HG03108 (cell line): ENCODE results near the gene SLC26A3.
"Not testable (repeated sequence)": the region's sequence is repeated elsewhere in the genome, so short reads cannot be mapped to it uniquely, and the experiment has no call there.

Experiments
- ATAC-seq: cut with Tn5 transposase; IDR thresholded peaks from one replicate; pipeline ENCODE4 v1.9.1; 2021; ENCODE audit warnings: moderate library complexity; ENCODE audit not compliant: unreplicated experiment

Gene SLC26A3

DNA sequence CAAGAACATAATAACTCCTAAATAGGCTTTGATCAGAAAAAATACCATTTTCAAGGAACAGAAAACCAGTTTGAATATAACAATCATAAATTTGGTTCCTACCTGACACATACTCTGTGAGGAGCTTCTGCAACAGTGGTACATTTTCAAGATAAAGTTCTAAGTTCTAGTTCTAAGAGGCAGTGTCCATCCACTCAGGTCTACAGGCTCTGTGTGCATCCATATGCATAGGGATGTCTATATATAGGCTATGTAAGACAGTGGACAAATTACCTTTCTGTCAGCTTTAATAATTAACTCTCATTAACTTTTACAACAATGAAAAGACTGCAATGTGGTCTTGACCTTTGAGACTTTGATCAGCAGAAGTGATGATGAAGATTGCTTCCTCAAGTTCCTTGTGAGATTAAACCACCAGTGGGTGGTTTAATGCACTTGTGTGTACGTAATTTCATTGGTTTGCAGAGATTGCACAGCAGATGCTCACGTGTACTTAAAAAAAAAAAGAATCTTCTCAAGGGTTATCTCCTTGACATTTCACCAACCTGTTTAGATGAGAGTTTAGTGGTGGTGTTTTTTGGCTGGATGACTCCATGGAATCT, at the start of gene SLC26A3:
SLC26A3 (minus strand) TSS at position 215 of the 602 bp plus-strand sequence. CDS start 8,714 bp downstream, outside the sequence.
- no peak for ATAC-seq

DNA sequence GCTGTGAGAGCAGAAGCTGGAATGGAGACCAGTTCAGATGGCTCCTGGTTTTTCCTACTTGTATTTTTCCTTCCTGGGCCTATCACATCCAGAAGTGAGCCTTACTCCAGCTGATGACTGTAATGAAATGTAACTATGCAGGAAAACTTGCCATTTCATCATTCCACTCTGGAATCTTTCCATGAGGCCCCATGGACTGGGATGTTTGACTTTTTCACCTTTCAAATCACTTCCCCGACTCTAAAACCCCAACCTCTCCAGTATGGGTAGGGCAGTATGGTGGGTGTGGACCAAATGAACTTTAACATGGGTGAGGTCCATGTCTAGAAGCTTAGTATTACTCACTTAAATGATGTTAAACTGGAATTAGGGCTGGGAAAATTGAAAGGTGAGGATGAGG, 47.6 kb upstream of the SLC26A3 start:
- no peak for ATAC-seq

DNA sequence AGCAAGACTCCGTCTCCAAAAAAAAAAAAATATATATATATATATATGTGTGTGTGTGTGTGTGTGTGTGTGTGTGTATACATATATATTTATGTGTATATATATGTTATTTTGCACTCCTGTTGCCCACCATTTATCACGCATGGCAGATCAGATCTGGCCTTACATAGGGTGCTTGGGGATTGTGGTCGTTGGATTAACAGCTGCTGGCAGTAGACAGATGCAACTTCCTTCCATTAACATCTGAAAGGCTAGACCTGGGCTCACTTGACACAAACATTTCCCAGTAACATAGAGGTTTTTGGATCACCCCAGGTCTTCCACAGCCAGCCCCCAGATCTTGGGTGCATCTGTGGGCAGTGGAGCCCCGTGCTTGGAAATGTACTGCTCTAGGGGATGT, 47.2 kb upstream of the SLC26A3 start:
- ATAC-seq, result no peak

DNA sequence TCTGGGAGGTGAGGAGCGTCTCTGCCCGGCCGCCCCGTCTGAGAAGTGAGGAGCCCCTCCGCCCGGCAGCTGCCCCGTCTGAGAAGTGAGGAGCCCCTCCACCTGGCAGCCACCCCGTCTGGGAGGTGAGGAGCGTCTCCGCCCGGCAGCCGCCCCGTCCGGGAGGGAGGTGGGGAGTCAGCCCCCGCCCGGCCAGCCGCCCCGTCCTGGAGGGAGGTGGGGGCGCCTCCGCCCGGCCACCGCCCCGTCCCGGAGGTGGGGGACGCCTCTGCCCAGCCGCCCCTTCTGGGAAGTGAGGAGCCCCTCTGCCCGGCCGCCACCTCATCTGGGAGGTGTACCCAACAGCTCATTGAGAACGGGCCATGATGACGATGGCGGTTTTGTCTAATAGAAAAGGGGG, 45.2 kb upstream of the SLC26A3 start:
- ATAC-seq, result not testable (repeated sequence)

DNA sequence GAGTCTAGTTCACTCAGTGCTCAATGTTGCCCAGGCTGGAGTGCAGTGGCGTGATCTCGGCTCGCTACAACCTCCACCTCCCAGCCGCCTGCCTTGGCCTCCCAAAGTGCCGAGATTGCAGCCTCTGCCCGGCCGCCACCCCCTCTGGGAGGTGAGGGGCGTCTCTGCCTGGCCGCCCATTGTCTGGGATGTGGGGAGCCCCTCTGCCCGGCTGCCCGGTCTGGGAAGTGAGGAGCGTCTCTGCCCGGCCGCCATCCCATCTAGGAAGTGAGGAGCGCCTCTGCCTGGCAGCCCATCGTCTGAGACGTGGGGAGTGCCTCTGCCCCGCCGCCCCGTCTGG, 44.8 kb upstream of the SLC26A3 start:
- not testable (repeated sequence) for ATAC-seq

DNA sequence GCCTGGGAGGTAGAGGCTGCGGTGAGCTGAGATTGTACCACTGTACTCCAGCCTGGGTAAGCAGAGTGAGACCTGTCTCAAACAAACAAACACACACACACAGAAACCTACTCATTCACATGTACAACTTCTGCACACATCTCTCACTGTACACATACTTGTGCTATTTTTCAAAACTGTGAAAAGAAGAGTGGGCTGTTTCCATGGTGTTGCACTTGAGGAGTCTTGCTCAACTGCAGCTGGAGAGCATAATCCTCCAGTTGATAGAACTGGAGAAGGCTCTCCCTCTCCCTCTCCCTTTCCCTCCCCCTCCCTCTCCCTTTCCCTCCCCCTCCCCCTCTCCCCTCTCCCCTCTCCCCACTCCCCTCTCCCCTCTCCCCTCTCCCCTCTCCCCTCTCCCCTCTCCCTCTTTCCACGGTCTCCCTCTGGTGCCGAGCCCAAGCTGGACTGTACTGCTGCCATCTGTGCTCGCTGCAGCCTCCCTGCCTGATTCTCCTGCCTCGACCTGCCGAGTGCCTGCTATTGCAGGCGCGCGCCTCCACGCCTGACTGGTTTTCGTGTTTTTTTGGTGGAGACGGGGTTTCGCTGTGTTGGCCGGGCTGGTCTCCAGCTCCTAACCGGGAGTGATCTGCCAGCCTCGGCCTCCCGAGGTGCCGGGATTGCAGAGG, 44.3 kb upstream of the SLC26A3 start:
- ATAC-seq, result no peak

DNA sequence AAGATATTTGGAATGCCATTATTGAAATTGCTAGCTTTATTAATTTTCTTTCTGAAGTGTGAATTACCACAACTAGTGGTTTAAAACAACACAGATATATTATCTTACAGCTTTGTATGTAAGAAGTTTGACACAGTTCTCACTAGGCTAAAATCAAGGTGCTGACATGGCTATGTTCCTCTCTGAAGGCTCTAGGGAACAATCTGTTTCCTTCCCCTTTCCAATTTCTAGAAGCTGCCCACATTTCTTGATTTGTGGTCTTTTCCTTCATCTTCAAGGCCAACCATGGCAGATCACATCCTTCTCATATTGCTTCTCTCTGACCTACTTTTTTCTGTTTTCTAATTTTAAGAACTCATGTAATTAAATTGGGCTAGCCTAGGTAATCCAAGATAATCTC, 43.3 kb upstream of the SLC26A3 start:
- ATAC-seq, result no peak

DNA sequence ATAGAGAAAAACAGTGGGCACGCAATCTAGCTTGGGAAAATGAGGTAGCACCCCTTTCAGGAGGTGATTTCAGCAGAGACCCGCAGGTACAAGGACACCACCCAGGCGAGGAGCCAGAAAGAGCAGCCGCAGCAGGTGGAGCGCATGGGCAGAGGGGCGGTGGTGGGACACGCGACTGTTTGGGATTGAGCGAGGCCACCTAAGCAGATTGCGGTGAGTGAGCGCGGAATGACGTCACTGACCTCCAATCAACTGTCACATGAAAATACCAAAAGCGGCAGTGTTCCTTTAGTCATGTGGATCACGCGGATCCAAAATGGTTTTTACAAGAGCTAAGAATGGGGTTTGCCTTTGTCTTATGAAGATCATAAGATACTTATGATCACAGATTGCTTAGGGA, 40.2 kb upstream of the SLC26A3 start:
- no peak for ATAC-seq

DNA sequence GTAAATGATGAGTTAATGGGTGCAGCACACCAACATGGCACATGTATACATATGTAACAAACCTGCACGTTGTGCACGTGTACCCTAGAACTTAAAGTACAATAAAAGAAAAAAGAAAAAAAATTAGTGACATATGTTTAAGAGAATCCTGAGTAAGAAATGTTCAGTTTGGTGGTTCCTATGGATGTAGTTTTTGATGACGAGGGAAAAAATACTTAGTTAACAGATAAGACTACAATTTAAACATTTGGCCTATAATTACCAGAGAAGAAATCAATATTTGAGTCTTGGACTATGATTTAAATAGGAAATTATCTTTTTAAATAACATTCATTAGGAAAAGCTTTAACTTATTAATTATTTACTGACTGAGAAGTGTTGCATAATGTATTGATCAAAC, 39.2 kb upstream of the SLC26A3 start:
- no peak for ATAC-seq

DNA sequence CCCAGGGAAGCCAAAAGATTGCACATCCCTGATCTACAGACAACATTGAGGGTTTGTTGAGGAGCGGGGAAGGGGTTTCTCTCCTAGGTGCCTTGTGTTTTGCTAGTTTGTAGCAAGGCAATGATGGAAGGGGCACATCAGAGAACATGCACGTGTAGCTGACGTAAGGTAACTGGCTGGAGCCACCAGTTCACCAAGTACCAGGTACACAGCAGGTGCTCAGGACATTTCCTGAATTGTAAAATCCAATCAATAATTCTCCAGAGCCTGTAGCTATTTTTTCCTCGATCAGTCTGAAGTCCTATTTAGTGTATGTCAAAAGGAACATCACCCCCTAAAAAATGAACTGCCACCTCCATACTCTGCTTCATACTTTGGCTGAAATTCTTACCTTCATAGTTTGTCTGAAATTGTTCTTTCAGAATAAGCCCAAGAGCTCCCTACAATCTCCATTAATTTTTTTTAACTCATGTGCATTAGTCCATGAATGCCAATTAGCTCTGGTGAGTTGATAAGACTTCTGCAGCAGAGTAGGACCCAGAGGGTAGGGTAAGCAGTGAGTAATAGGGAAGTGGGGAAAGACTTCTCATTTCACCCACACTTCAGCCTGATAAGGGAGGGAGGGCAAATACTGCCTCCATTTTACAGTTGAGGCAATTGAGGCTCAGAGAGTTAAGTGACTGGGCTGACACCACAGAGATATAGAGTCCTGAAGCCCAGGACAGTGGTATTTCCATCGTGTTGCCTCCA, 36.0 kb upstream of the SLC26A3 start:
- ATAC-seq, result no peak

DNA sequence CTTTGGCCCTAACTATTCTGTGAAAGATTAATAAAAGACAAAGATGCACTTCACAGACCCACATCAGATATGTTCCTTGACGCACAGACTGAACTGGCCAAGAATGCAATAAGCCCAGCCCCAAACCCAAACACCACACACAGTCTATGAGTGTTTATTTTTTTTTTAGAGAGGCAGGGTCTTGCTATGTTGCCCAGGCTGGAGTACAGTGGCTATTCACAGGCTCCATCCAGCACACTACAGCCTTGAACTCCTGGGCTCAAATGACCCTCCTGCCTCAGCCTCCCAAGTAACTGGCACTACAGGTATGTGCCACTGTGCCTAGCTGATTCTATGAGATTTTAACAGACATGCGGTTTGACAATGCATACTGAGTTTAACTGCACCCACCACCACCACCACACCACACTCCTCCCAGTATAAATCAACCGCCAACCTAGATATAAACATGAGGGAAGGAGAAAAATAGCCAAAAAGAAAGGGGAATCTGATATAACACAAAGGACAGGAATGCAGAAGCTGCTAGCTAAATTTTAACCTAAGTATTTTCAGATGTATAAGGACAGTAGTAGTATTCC, 35.1 kb upstream of the SLC26A3 start:
- no peak for ATAC-seq

DNA sequence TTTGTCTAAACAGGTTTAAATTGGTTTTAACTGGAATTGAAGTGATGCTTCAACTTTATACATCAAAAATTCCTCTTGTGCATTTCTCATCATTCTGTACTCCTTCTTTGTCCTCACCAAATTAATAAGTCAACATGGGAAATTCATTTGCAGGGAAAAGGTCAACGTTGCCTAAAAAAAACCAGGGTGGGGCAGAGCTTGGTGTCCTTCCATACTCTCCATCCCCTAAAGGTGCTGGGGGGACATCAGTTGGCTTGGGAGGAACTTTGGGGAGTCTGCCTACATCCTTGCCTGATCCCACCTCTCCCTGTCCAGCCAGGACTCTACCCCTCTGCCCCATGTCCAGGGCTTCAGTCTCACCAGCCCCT, 34.1 kb upstream of the SLC26A3 start:
- ATAC-seq, result no peak

DNA sequence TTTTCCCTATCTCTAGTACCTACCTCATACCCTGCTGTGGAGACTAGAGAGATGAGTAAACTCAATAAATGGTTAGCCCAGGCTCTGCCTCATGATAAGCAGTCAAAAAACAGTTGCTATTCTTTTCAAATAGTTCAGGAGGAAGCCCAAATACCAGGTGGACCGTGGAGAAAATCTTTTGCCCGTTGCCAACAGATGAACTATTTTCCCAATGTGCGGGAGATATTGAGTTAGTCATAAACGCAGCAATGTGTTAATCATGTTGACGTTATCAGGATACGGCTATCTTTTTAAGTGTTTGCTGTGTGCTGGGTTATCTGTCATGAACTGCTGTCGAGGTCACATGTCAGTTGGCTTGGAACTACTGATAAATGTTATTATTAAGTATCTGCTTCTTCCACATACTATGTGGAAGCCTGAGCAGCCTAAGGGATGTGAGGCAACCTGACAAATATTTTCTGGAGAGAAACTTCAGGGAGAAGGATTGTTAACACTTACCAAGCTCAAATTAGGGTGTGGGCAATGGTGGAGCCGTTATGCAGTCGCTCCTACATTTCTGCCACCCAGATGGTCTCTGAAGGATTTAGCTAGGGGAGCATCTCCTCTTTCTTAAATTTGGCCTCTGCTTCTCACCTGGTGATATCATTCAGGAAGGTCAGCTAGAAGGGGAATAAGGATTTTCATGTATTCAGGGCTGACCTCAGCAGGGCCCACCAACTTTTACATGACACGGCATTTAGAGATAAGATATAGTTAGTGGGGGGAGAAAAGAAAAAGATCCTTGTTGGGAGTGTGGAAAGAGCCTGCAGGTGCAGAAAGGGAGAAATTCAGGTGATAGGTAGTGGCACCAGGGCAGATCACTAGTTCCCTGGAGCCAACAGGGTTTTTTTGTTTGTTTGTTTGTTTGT, 33.5 kb upstream of the SLC26A3 start:
- no peak for ATAC-seq

DNA sequence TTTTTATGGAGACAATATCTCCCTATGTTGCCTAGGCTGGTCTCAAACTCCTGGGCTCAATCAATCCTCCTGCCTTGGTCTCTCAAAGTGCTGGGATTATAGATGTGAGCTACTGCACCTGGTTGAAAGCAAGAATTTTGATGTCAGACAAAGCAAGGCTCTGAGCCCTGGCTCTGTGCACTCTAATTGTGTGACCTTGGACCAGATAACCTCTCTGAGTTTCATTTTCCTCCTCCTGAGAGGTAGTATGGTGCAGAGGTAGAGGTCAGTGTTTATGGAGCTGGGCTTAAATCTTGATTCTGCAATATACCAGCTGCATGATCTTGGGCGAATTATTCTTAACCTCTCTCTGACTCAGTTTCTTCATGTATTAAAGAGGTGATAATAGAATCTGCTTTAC, 31.4 kb upstream of the SLC26A3 start:
- no peak for ATAC-seq

DNA sequence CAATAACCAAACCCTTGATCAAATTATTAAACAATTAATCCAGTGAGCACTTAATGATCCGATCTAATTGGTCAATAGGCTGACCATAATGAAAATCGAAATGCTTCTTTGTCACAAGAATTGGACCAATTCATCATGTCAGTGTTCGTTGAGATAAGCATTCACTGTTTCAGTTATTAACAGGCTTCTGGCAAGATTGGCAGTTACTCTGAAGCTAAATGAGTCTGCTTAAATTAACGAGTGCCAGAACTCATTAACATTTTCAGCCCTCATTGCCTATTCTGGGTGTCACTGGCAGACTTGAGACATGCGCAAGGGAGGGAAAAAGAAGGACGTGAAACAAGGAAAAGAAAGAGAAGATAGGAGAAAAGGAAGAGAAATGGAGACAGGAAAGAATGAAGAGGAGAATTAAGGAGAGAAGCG, 30.7 kb upstream of the SLC26A3 start:
- no peak for ATAC-seq

DNA sequence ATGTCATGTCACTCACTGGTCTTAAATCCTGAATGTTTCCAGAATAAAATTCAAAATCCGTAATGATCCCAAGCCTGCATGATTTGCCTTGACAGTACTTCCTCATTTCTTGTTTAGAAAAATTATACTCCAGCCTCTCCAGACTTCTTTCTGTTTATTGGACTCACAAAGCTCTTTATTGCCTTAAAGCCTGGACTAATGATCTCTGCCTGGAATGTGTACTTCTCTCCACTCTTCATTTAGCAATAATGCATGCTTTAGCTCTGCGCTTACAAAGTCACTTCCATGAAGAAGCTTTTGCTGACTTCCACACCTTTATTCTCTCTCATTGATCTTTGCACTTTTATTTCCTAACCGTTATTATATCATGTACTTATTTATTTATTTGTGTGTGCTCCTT, 27.4 kb upstream of the SLC26A3 start:
- no peak for ATAC-seq

DNA sequence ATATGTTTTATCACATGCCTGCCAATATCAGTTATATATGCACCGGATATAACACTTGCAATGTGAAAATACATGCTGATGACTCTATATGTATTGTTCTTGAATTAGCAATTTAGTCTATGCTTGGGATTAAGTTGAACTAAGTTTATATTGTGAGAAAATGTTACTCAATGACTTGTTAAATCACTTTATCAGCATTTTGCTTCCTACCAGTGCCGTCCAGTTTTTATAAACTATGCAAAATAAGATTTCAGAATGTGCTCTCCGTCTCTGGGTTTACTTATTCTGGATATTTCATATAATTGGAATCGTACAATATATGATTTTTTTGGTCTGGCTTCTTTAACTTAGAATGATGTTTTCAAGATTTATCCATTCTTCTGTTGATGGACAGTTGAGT, 25.5 kb upstream of the SLC26A3 start:
- no peak for ATAC-seq

DNA sequence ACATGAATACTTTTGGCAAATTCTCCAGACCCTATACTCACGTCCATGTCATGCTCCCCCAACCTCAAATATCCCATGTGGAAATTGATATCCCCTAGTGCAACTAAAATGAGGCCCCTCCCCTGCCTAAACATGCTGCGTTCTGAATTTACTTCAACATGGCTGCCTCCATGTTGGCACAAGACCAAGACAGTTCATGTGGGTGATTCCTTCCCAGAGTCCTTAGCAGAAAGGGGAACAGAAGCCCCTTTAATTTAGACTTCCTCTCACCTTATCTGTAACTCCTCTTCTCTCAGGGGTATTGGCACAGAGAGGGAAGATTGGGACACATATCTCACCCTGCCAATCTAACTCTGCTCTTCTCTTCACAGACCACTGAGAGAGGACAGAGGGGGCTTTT, 24.5 kb upstream of the SLC26A3 start:
- no peak for ATAC-seq

DNA sequence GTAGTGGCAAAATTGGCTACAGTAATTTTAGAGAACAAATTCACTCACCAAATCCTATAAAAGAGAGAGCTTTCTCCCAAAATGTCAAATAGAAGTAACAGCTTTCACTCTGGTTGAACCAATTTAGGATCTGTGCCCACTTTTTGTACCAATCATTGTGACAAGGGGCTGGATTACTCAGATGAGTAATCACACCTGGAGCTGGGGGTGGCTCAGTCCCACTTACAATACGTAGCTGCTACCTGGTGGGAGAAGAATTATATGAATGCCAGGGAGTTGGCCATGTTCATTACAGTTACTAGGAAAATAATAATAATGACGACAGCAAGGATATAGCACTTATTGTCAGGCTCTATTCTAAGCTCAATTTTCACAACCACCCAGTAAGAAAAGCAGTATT, 23.4 kb upstream of the SLC26A3 start:
- no peak for ATAC-seq

DNA sequence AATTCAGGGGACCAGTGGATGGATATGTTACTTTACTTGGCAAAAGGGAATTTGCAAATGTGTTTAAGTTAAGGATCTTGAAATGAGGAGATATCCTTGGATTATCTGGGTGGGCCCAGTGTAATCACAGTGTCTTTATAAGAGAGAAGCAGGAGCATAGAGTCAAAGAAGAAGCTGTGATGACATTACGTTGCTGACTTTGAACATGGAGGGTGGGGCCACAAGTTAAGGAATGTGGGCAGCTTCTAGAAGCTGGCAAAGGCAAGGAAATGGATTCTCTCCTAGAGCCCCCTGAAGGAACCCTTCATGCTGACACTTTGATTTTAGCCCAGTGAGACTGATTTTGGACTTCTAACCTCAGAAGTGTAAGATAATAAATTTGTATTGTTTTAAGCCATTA, 21.8 kb upstream of the SLC26A3 start:
- ATAC-seq, result no peak

DNA sequence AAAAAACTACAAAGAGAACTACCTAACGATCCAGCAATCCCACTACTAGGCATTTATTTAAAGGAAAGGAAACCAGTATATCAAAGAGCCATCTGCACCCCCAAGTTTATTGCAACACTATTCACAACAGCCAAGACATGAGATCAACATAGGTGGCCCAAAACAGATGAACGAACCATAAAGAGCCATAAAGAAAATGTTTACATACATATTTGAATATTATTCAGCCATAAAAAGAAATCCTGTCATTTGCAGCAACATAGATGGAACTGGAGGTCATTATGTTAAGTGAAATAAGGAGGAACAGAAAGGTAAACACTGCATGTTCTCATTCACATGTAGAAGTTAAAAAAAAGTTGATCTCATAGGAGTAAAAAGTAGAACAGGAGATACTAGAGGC, 15.6 kb upstream of the SLC26A3 start:
- no peak for ATAC-seq
